DMS114 treated with DMSO at 0.1 percent for 48 hours (cell line): Measurements from ENCODE around the gene YWHAG.
"Not testable (repeated sequence)": the region's sequence is repeated elsewhere in the genome, so short reads cannot be mapped to it uniquely, and the experiment has no call there.

Experiments
- DNase-seq: peaks from one replicate; lab custom pipeline; 2025; ENCODE audit not compliant: unreplicated experiment; lab: John Stamatoyannopoulos, UW

The YWHAG gene

GRCh38 chr7:76351372-76351771 is 7.4 kb downstream of the YWHAG start:
- DNase-seq, result no peak

GRCh38 chr7:76349313-76349885 is 9.4 kb downstream of the YWHAG start:
- DNase-seq, result no peak

- no peak for DNase-seq
These were observed 11.1 kb downstream of the YWHAG start for GRCh38 chr7:76347710-76348109.

- no peak for DNase-seq
These were observed 12.0 kb downstream of the YWHAG start for GRCh38 chr7:76346778-76347177.

GRCh38 chr7:76346097-76346496 is 12.7 kb downstream of the YWHAG start:
- no peak for DNase-seq

GRCh38 chr7:76343931-76344321 is 14.9 kb downstream of the YWHAG start:
- no peak for DNase-seq

GRCh38 chr7:76343294-76343930 is 15.4 kb downstream of the YWHAG start:
- DNase-seq, result no peak

GRCh38 chr7:76342222-76342621 is 16.6 kb downstream of the YWHAG start:
- DNase-seq, result no peak

GRCh38 chr7:76340617-76341131 is 18.1 kb downstream of the YWHAG start:
- no peak for DNase-seq

- no peak for DNase-seq
These were observed 20.3 kb downstream of the YWHAG start for GRCh38 chr7:76338298-76339084.

GRCh38 chr7:76337147-76337546 is 21.6 kb downstream of the YWHAG start:
- no peak for DNase-seq

- no peak for DNase-seq
These were observed 22.7 kb downstream of the YWHAG start for GRCh38 chr7:76336094-76336493.

GRCh38 chr7:76335417-76335816 is 23.4 kb downstream of the YWHAG start:
- DNase-seq, result not testable (repeated sequence)

- DNase-seq, result no peak
These were observed 24.3 kb downstream of the YWHAG start for GRCh38 chr7:76334320-76334967.

- DNase-seq, result no peak
These were observed 25.2 kb downstream of the YWHAG start for GRCh38 chr7:76333511-76334101.

GRCh38 chr7:76332078-76332477 is 26.7 kb downstream of the YWHAG start:
- no peak for DNase-seq

- DNase-seq, result no peak
These were observed 28.1 kb downstream of the YWHAG start for GRCh38 chr7:76330673-76331072.

GRCh38 chr7:76330261-76330660 is 28.5 kb downstream of the YWHAG start:
- DNase-seq, result no peak

- no peak for DNase-seq
These were observed 29.3 kb downstream of the YWHAG start for GRCh38 chr7:76329479-76329878.

GRCh38 chr7:76328389-76328788 is 30.4 kb downstream of the YWHAG start:
- no peak for DNase-seq

GRCh38 chr7:76327610-76328009 is 31.2 kb downstream of the YWHAG start:
- no peak for DNase-seq
